GM15510 (cell line): Measurements from ENCODE around the gene AQP5.

Experiments
- POLR2A ChIP-seq: IDR thresholded peaks from 3 replicates; pipeline ENCODE4 v1.6.1; 2011; ENCODE audit warnings: borderline replicate concordance; ENCODE audit not compliant: insufficient read length; ENCODE audit errors: extremely low read depth

The AQP5 gene

GRCh38 chr12:49942921-49943624 is 18.6 kb upstream of the AQP5 start:
- TF ChIP-seq POLR2A, result no peak

- TF ChIP-seq POLR2A, result no peak
Measured at GRCh38 chr12:49943625-49943960, 18.1 kb upstream of the AQP5 start.

GRCh38 chr12:49944046-49944445 is 17.6 kb upstream of the AQP5 start:
- no peak for TF ChIP-seq POLR2A

GRCh38 chr12:49944718-49945117 is 17.0 kb upstream of the AQP5 start:
- TF ChIP-seq POLR2A, result no peak

- TF ChIP-seq POLR2A, result no peak
Measured at GRCh38 chr12:49945394-49946080, 16.1 kb upstream of the AQP5 start.

- no peak for TF ChIP-seq POLR2A
Measured at GRCh38 chr12:49946086-49946485, 15.6 kb upstream of the AQP5 start.

GRCh38 chr12:49946497-49946896 is 15.2 kb upstream of the AQP5 start:
- TF ChIP-seq POLR2A, result no peak

- TF ChIP-seq POLR2A, result no peak
Measured at GRCh38 chr12:49947593-49948226, 14.0 kb upstream of the AQP5 start.

GRCh38 chr12:49948866-49949845 is 12.5 kb upstream of the AQP5 start:
- no peak for TF ChIP-seq POLR2A

- TF ChIP-seq POLR2A, result no peak
Measured at GRCh38 chr12:49949866-49950265, 11.8 kb upstream of the AQP5 start.

- no peak for TF ChIP-seq POLR2A
Measured at GRCh38 chr12:49950273-49951251, 11.1 kb upstream of the AQP5 start, which contains the start of gene AQP2. AQP2 (plus strand) TSS chr12:49950737; CDS start chr12:49950831, 94 bp downstream.

- TF ChIP-seq POLR2A, result no peak
Measured at GRCh38 chr12:49951411-49952240, 10.0 kb upstream of the AQP5 start.

- TF ChIP-seq POLR2A, result no peak
Measured at GRCh38 chr12:49952391-49953055, 9.1 kb upstream of the AQP5 start.

GRCh38 chr12:49953151-49953550 is 8.5 kb upstream of the AQP5 start:
- no peak for TF ChIP-seq POLR2A
